GM20000 (cell line): ENCODE measurements around the gene RIMS1.
A peak's percentile ranks its signal among the peaks of the same experiment; 100 is the strongest.

Experiments
- DNase-seq: peaks from one replicate; pipeline ENCODE4 v3.0.0; 2012; ENCODE audit warnings: low spot score
- CTCF ChIP-seq: IDR thresholded peaks from 2 replicates; pipeline ENCODE4 v1.5.1; 2012; ENCODE audit warnings: mild to moderate bottlenecking, control low read depth; ENCODE audit errors: extremely low read depth, missing control alignments

Gene RIMS1

GRCh38 chr6:72218125-72218524 is 331.8 kb downstream of the RIMS1 start:
- peak; percentile 17 for DNase-seq
- TF ChIP-seq CTCF, result peak; percentile 15

- no peak for TF ChIP-seq CTCF
Observed at GRCh38 chr6:72219536-72219935, 333.2 kb downstream of the RIMS1 start.

GRCh38 chr6:72238021-72238420 is 351.7 kb downstream of the RIMS1 start:
- no peak for TF ChIP-seq CTCF
- no peak for DNase-seq

More at GRCh38 chr6:72219536-72219935, 333.2 kb downstream of the RIMS1 start:
- DNase-seq, result no peak

GRCh38 chr6:72238900-72239299 is 352.6 kb downstream of the RIMS1 start:
- TF ChIP-seq CTCF, result no peak
- DNase-seq, result no peak

- no peak for DNase-seq
- no peak for TF ChIP-seq CTCF
Observed at GRCh38 chr6:72245565-72245964, 359.2 kb downstream of the RIMS1 start.

GRCh38 chr6:72246926-72247325 is 360.6 kb downstream of the RIMS1 start:
- no peak for DNase-seq
- no peak for TF ChIP-seq CTCF

GRCh38 chr6:72248621-72249020 is 362.3 kb downstream of the RIMS1 start:
- DNase-seq, result no peak
- no peak for TF ChIP-seq CTCF
